Adrenal gland (tissue), 12 donors: ENCODE measurements around the gene SPAG7. TPM values are rescaled to one million over a fixed set of nuclear protein-coding genes. Genes with fewer than 3 reads are reported as not detected.

ENCODE experiments used
- DNase-seq, 7 donors: peaks; one replicate each; pipeline ENCODE4 v3.0.0-alpha.2; 2019 to 2020
- H3K27ac ChIP-seq, 5 donors: fragments of 200-600 bp; sonication (generic) in 4 of 5; 1 replicate in 3 of 5; 2 replicates in 2 of 5; pipeline versions ENCODE4 v1.5.1 to v1.8.0; 2016 to 2020; ENCODE audit warnings: mild to moderate bottlenecking in 1 of 5
- H3K27me3 ChIP-seq: fragments of 200-600 bp; 2 replicates; pipeline ENCODE4 v1.8.0; 2021
- H3K36me3 ChIP-seq, 2 donors: fragments of 200-600 bp; replicated peaks in 1 of 2; 1 replicate in 1 of 2; 2 replicates in 1 of 2; pipeline versions ENCODE4 v1.5.1 to v1.8.0; 2018 to 2022
- H3K4me1 ChIP-seq, 2 donors: fragments of 200-600 bp; replicated peaks in 1 of 2; 1 replicate in 1 of 2; 2 replicates in 1 of 2; pipeline versions ENCODE4 v1.5.1 to v1.8.0; 2018 to 2021
- H3K4me3 ChIP-seq, 4 donors: fragments of 200-600 bp; sonication (generic) in 3 of 4; one replicate each; pipeline ENCODE4 v1.5.1; 2016 to 2018
- H3K9me3 ChIP-seq, 3 donors: fragments of 200-600 bp; sonication (generic) in 1 of 3; replicated peaks in 1 of 3; 1 replicate in 2 of 3; 2 replicates in 1 of 3; pipeline versions ENCODE4 v1.5.1 to v1.8.0; 2016 to 2021
- POLR2A ChIP-seq, 2 donors: fragments of 450-650 bp; IDR thresholded peaks; one replicate each; pipeline ENCODE4 v1.6.1; 2017; ENCODE audit warnings: antibody characterized with exemption in 2 of 2, mild to moderate bottlenecking in 2 of 2, moderate library complexity in 1 of 2
- WGBS, 4 donors: extraction: QIAGEN DNeasy Blood & Tissue Kit in 2 of 4; methylation state at CpG; one replicate each; pipeline versions ENCODE4 v1.1.5 to v1.1.7; 2013 to 2017; 5-methylcytosine and 5-hydroxymethylcytosine counted together
- intact Hi-C, 2 donors: fragments of 100-400 bp; cut with DNase I; formaldehyde crosslinking; loops; one replicate each; pipeline versions ENCODE4 v1.14.1 to v1.15.0; 2022 to 2023
- polyA plus RNA-seq, 3 donors: library from polyadenylated mRNA; stranded (reverse); fragments of 200-250 nt in 2 of 3; fragments of 350-450 nt in 1 of 3; fragmentation: Illumina TruSeq in 1 of 3; extraction: RNeasy Lipid Tissue Mini Kit (QIAGEN cat#74804) in 1 of 3; gene quantifications; one replicate each; pipeline ENCODE4 v1.2.3, GENCODE V29; 2013 to 2014
- total RNA-seq, 9 donors: library from RNA; depleted of rRNA in 4 of 9; stranded (reverse); fragments of >200 nt in 4 of 9; fragments of 120-200 nt in 1 of 9; fragmentation: NEBNext Ultra II Directional in 1 of 9; extraction: Animal tissue kit (Norgen Biotek cat#: 25700) in 1 of 9; gene quantifications; one replicate each; pipeline versions ENCODE4 v1.1.0 to v1.2.4, GENCODE V29; 2013 to 2023
- TF ChIP-seq, protein P1 (sequence below), 6 experiments: fragments of 450-650 bp in 4 of 6; fragments of 200-600 bp in 2 of 6; sonication (generic) in 1 of 6; IDR thresholded peaks; 1 replicate in 5 of 6; 2 replicates in 1 of 6; pipeline versions ENCODE4 v1.5.1 to v1.8.0; 2016 to 2021; ENCODE audit warnings: antibody characterized with exemption in 6 of 6, mild to moderate bottlenecking in 2 of 6, moderate library complexity in 1 of 6
- donor health status: healthy with polysubstance abuse.
- donor health status: Bipolar disorder and iron deficiency.
- donor health status: DM: yes; HTN: yes; CAD: no.
- donor health status: DM: no; HTN: no; CAD: no.
- donor health status: DM: no; HTN: no; CAD: no.
- donor health status: DM: yes; HTN: yes; CAD: no.

The SPAG7 gene
- total and polyA plus RNA-seq, 12 donors: 44.3 to 120 (median 73.5) TPM

DNA sequence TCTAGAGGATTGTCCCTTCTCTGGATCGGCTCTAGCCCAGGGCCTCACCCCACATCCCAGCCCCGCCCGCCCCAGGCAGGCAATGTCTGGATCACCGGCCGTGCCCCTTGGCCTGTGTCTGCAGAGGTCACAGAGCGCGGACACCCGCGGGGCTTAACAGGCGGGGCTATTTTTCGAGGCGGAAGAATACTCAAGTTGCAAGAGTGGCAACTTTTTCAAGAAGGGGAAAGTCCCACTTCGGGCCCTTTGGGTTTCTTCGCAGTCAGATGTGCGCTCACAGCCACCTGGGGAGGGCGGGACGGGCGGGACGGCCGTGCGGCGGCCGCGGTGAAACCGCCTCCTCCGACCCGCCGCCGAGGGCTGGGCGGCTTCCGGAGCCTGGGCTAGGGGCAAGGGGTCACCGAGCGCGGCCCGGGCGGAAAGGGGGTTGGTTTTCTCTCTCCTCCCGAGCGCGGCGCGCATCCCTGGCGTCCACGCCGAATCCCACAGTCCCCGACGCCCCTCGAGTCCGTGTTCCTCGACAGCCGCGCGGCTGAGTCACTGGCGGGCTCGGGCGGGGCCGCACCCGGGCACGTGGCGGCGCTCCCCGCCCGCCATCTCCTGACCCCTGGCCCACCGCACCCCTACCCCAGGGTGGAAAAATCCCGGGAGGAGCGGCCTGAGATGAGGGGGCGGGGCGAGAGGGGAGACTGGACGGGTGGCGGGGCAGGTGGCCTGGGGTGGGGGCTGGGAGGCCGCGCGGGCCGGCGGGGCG, 18.1 kb downstream of the SPAG7 start:
- peak overlapping the region; percentile 83 to 99 (median 96) for H3K27ac ChIP-seq
- H3K36me3 ChIP-seq: peaks cover 0 to 23% of the 10 kb centered on the region in 2 donors
- H3K27me3 ChIP-seq: no peaks in the 10 kb centered on the region
- H3K4me3 ChIP-seq: peak overlapping the region in 2 of 4 donors; percentile 85 to 98
- intact Hi-C loops: no loop called here
- peaks cover 30 to 38% of the 10 kb centered on the region in 2 donors for H3K4me1 ChIP-seq
- 0 to 2% (median 1%) methylated on average over 3 to 75 of the region's 75 CpGs for WGBS, 4 donors
- DNase-seq: peak; percentile 76 to 84 (median 82)
- no peaks in the 10 kb centered on the region for H3K9me3 ChIP-seq
- TF ChIP-seq POLR2A (IDR thresholded peaks at IDR 0.05): peak in 1 of 2 donors; percentile 37
- TF ChIP-seq, protein P1, sequence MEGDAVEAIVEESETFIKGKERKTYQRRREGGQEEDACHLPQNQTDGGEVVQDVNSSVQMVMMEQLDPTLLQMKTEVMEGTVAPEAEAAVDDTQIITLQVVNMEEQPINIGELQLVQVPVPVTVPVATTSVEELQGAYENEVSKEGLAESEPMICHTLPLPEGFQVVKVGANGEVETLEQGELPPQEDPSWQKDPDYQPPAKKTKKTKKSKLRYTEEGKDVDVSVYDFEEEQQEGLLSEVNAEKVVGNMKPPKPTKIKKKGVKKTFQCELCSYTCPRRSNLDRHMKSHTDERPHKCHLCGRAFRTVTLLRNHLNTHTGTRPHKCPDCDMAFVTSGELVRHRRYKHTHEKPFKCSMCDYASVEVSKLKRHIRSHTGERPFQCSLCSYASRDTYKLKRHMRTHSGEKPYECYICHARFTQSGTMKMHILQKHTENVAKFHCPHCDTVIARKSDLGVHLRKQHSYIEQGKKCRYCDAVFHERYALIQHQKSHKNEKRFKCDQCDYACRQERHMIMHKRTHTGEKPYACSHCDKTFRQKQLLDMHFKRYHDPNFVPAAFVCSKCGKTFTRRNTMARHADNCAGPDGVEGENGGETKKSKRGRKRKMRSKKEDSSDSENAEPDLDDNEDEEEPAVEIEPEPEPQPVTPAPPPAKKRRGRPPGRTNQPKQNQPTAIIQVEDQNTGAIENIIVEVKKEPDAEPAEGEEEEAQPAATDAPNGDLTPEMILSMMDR (IDR thresholded peaks at IDR 0.05): no peak

DNA sequence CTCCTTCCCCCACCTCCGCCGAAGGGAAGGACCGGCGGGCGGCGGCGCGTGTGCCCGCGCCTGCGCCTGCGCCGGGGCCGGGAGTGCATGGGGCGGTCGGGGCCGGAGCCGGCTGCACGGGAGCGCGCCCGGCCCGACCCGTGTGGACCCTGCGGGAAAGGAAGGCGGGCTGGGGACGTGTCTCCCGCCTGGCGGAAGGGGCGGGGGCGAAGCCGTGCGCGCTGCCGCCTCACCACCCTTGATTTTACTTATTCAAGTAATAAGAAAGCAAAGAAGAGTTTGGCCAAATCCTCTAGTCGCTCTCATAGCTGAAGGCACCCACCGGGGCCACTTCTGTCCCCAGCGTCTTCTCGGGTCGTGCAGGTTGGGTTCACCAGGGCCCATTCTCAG, 18.7 kb downstream of the SPAG7 start:
- Histone ChIP-seq H3K4me1 (peaks cover 30 to 39% of the 10 kb centered on the region in 2 donors), H3K27me3 (no peaks in the 10 kb centered on the region), H3K4me3 (peak overlapping the region in 2 of 4 donors; percentile 85 to 98), H3K27ac (peak overlapping the region; percentile 83 to 99 (median 96)), H3K36me3 (peaks cover 0 to 29% of the 10 kb centered on the region in 2 donors), H3K9me3 (no peaks in the 10 kb centered on the region)
- DNase-seq: peak; percentile 81 to 85 (median 82)
- WGBS, 4 donors: 0 to 1% (median 0%) methylated on average over 2 to 40 of the region's 40 CpGs
- TF ChIP-seq, protein P1 (IDR thresholded peaks at IDR 0.05): no peak
- TF ChIP-seq POLR2A (IDR thresholded peaks at IDR 0.05): peak; percentile 43 to 62
- intact Hi-C loops: no loop called here

DNA sequence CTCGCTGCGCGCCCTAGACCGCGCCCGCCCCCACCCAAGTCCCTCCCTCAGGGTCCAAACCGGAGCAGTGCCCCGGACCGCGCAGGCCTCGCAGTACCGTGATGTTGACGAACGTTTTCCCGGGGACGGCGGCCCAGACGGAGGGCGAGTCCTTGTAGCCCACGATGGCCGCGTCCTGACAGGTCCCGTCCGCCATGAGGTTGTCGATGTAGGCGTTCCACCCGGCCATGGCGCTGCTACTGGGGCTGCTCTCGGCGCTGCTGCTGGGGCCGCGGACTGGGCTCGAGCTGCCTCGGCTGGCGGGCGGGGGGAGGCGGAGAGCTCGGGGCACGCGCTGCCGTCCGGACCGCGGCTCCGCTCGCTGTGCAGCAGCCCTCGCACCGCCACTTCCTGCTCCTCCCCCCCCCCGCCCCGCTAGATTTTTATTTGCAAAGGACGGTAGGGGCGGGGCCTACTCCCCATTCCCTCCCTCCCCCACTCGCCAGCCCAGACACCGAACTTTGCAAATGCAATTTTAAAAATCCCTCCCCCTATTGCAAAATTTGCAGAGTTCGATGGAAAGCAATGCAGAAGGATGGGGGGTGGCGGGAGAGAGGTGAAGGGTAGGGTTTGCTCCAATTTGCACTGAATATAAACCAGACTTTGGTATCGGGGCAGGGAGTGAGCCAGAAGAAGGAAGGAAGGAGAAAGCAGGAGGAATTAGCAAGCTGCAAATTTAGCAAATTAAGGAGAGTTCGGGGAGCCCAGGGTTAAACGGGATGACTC, 19.3 kb downstream of the SPAG7 start, which contains the start of gene PFN1:
TSS of gene PFN1 (minus strand) at position 365 of the 765 bp plus-strand sequence. CDS start at position 229, 136 bp downstream.
- TF ChIP-seq POLR2A (IDR thresholded peaks at IDR 0.05): peak; percentile 87 to 90
- TF ChIP-seq, protein P1 (IDR thresholded peaks at IDR 0.05): no peak
- no peaks in the 10 kb centered on the region for H3K27me3 ChIP-seq
- peak within 1 kb of the TSS; percentile 85 to 98 (median 98) for H3K4me3 ChIP-seq
- H3K27ac ChIP-seq: peak within 1 kb of the TSS; percentile 87 to 99 (median 96)
- intact Hi-C loops: no loop called here
- DNase-seq: peak; percentile 92 to 96 (median 94)
- peaks cover 0 to 34% of the 10 kb centered on the region in 2 donors for H3K36me3 ChIP-seq
- H3K4me1 ChIP-seq: peaks cover 30 to 39% of the 10 kb centered on the region in 2 donors
- 0 to 1% (median 0%) methylated on average over 10 to 59 of the region's 59 CpGs for WGBS, 4 donors
- no peaks in the 10 kb centered on the region for H3K9me3 ChIP-seq
